ENCODE measurements around the gene KIF4A. TPM values are rescaled to one million over a fixed set of nuclear protein-coding genes. Genes with fewer than 3 reads are reported as not detected.

The KIF4A gene
- total and polyA plus RNA-seq, 2 of the 13 experiments (the other 11 are each of a cell fraction or from before 2014, with no cell fraction given), result 9.4 to 28.2 TPM

- TF ChIP-seq ZNF224 (CRISPR knock-in tag; IDR thresholded peaks at IDR 0.05), result no peak
- no peak for TF ChIP-seq JUNB (CRISPR knock-in tag; IDR thresholded peaks at IDR 0.05; ENCODE audit: borderline replicate concordance)
- no peak for TF ChIP-seq HNRNPH1 (optimal IDR thresholded peaks at IDR 0.05; ENCODE audit: low read depth, low read length)
- no peak for TF ChIP-seq ZNF597 (CRISPR knock-in tag; IDR thresholded peaks at IDR 0.05)
- TF ChIP-seq, protein P1, sequence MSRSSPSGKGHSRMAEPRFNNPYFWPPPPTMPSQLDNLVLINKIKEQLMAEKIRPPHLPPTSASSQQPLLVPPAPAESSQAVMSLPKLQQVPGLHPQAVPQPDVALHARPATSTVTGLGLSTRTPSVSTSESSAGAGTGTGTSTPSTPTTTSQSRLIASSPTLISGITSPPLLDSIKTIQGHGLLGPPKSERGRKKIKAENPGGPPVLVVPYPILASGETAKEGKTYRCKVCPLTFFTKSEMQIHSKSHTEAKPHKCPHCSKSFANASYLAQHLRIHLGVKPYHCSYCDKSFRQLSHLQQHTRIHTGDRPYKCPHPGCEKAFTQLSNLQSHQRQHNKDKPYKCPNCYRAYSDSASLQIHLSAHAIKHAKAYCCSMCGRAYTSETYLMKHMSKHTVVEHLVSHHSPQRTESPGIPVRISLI (CRISPR knock-in tag; IDR thresholded peaks at IDR 0.05; ENCODE audit: borderline replicate concordance), result no peak
- TF ChIP-seq TFDP2 (CRISPR knock-in tag; IDR thresholded peaks at IDR 0.05), result 0 out of 2 replicates have a peak, but pooled peaks have one; percentile 27
- no peak for TF ChIP-seq NFKB2 (CRISPR knock-in tag; IDR thresholded peaks at IDR 0.05; ENCODE audit: borderline replicate concordance)
- no peak for TF ChIP-seq U2AF1 (optimal IDR thresholded peaks at IDR 0.05; ENCODE audit: low read depth, low read length)
- TF ChIP-seq ZFX (CRISPR knock-in tag; IDR thresholded peaks at IDR 0.05; ENCODE audit: low read depth), result peak; percentile 30; the same call in 1 of the 2 replicates
- no peak for TF ChIP-seq SNAPC5 (CRISPR knock-in tag; IDR thresholded peaks at IDR 0.05; ENCODE audit: borderline replicate concordance)
- TF ChIP-seq, protein P2, sequence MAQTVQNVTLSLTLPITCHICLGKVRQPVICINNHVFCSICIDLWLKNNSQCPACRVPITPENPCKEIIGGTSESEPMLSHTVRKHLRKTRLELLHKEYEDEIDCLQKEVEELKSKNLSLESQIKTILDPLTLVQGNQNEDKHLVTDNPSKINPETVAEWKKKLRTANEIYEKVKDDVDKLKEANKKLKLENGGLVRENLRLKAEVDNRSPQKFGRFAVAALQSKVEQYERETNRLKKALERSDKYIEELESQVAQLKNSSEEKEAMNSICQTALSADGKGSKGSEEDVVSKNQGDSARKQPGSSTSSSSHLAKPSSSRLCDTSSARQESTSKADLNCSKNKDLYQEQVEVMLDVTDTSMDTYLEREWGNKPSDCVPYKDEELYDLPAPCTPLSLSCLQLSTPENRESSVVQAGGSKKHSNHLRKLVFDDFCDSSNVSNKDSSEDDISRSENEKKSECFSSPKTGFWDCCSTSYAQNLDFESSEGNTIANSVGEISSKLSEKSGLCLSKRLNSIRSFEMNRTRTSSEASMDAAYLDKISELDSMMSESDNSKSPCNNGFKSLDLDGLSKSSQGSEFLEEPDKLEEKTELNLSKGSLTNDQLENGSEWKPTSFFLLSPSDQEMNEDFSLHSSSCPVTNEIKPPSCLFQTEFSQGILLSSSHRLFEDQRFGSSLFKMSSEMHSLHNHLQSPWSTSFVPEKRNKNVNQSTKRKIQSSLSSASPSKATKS (CRISPR knock-in tag; IDR thresholded peaks at IDR 0.05), result no peak
- TF ChIP-seq ZNF562 (CRISPR knock-in tag; IDR thresholded peaks at IDR 0.05; ENCODE audit: borderline replicate concordance), result no peak
- no peak for TF ChIP-seq ZNF253 (CRISPR knock-in tag; IDR thresholded peaks at IDR 0.05; ENCODE audit: borderline replicate concordance)
- TF ChIP-seq DRAP1 (CRISPR knock-in tag; IDR thresholded peaks at IDR 0.05), result 0 out of 2 replicates have a peak, but pooled peaks have one; percentile 30
- TF ChIP-seq ZNF350 (CRISPR knock-in tag; IDR thresholded peaks at IDR 0.05; ENCODE audit: borderline replicate concordance, low read depth), result no peak
- peak; percentile 9; the same call in 1 of the 2 replicates for TF ChIP-seq ZFP91 (CRISPR knock-in tag; IDR thresholded peaks at IDR 0.05; ENCODE audit: borderline replicate concordance)
- no peak for TF ChIP-seq NR1H2 (CRISPR knock-in tag; IDR thresholded peaks at IDR 0.05; ENCODE audit: borderline replicate concordance, low read depth)
Observed at GRCh38 chrX:70454441-70455365, 164.8 kb downstream of the KIF4A start (continued).

All from HepG2 (cell line).